Colon (tissue), 2 donors: ENCODE results near the gene C5AR1.
"Not testable (repeated sequence)": the region's sequence is repeated elsewhere in the genome, so short reads cannot be mapped to it uniquely, and the experiment has no call there.

Experiments
- FAIRE-seq: peaks from 2 replicates; lab custom pipeline; 2012; peaks lifted over from hg19 to GRCh38; lab: Jason Lieb, UNC
- donor health status: control.
- donor health status: control.

The C5AR1 gene

DNA sequence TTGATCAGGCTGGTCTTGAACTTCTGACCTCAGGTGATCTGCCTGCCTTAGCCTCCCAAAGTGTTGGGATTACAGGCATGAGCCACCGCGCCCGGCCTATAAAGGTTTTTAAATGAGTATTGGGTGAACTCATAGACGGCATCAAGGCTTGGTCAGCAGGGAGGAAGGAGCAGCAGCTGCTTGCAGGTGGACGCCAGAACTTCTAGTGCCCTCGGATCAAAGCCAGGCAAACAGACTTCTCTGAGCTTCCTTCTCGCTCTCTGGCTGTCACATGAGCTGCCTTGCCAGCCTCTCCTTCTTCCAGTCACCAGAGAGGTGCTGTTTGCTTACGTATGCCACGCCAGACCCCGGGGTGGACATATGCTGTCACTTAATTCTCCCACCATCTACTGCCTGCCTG is 55.8 kb downstream of the C5AR1 start:
- FAIRE-seq = not testable (repeated sequence)

GRCh38 chr19:47370045-47370611 is 60.5 kb downstream of the C5AR1 start:
- FAIRE-seq = no peak

DNA sequence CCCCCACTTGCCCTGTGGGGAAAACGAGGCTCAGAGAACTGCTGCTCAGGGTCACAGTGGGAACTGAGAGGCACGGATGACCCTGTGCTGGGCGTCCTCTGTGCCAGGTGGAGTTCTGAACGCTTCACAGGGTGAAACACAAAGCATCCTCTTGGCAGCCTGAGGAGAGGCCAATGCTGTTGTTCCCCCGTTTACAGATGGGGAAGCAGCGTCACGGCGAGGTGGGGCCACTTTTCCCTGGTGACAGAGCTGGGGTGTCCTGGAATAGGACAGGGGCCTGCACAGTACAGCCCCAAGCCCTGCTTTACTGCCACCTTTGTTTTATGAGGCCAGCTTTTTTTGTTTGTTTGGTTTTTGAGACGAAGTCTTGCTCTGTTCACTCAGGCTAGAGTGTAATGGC is 61.6 kb downstream of the C5AR1 start:
- no peak for FAIRE-seq
